ENCODE results near the gene HOXD11.

GRCh38 chr2:176109192-176109901, 2.3 kb downstream of the HOXD11 start:
- TF ChIP-seq EZH2 (IDR thresholded peaks at IDR 0.05; ENCODE audit: insufficient read depth, poor library complexity, severe bottlenecking) (no peak), EZH2phosphoT487 (IDR thresholded peaks at IDR 0.05; ENCODE audit: insufficient read depth, low read depth) (no peak)

Measured in GM23248 (cell line).